ENCODE results near the gene ZNF777.

Gene ZNF777

DNA sequence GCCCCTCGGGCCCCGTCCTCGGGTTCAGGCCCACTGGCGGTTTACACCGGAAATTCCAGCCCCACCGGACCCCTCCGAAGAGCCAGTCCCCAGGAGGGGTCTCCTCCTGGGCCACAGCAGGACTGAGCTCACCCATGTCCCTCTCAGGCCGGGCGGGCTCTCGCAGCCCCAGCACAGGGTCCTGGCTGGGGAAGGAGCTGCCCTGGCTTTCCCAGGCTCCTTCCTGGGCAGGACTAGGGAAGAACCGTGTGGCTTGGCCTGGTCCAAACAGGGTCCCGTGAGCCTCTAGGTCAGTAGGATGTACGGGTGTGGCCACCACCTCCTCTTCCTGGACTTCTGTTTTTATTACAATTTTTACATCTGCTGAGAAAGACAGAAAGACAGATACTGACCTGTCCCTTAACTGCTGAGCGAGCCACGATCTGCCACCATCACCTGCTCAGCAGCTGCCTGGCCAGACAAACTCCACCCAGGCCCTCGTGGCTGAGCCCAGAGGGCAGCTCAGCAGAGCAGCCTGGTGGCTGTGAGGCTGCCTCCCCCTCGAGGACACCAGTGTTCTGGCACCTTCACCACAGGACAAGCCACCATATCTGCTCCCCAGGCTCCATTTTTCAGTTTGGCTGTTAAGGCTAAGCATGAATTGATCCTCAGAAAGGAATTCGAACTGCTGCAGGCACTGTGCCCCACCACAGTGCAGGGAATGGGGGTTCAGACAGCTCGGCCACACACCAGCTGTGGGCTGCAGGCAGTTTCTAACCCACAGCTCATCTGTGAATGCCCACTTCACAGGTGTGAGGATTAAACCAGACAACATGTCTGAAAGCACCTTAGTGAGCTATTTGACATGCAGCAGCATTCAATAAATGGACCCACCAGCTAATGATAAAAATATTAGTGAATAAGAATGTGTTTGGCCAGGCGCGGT, 14.5 kb upstream of the ZNF777 start:
- no peak for DNase-seq

DNA sequence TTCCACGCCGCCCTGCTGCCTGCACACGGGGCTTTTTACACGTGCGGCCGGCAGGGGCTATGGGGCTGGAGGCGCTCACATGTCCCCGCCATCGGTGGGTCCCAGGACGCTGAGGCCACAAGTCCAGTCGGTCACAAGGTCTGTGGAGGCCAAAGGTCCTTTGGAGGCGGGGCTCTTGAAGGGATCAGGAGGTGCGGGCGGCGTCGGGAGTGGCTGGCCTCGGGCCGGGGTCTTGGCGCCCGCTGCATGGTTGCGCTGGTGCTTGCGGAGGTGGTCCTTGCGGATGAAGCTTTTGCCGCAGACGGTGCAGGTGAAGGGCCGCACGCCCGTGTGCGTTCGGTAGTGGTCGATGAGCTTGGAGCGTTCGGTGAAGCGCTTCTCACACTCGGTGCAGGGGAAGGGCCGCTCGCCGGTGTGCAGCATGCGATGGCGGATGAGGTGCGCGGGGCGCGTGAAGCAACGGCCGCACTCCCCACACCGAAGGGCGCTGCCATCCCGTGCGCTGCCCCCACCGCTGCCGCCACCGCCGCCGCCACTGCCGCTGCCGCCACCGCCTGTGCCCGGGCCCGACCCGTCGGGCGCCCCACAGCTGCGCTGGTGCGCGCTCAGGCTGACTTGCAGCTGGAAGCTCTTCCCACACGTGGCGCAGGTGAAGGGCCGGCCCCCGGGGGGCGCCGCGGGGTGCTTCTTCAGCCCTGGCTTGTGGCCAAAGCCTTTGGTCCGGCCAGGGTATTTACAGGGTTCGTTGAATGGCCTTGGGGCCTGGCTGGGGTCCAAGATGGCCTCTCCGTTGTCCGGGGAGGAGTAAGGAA, 13.7 kb upstream of the ZNF777 start:
- DNase-seq: no peak

GRCh38 chr7:149473251-149473650, 12.4 kb upstream of the ZNF777 start:
- no peak for DNase-seq

DNA sequence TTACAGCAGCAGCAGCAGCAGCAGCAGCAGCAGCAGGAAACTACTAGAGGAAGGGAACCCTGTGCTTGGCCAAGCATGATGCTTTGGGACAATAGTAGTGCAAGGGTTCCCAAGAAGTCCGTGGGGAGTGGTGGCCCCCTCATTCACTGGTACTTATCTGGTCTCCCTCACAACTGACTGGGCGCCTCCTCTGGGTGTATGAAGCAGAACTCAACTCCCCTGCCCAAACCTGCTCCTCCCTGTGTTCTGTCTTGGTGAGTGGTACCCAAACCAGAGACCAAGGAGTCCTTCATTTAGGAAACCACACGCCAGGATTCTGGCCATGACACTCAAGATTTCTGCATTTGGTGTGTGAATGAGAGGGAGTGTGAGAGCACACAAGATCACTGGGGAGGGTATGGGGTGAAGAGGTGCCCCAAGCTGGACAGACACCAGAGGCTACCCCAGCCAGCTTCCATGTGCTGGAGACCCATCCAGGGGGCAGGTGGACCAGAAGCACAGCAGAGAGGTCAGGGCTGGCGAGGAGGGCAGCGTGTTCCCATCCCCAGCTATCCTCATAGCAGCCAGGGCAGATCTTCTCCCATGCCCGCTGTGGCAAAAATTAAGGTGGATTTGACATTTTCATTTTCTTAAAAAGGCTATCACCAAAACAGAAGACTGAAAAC, 10.6 kb upstream of the ZNF777 start:
- no peak for DNase-seq

GRCh38 chr7:149469806-149470205, 8.9 kb upstream of the ZNF777 start:
- DNase-seq: no peak

DNA sequence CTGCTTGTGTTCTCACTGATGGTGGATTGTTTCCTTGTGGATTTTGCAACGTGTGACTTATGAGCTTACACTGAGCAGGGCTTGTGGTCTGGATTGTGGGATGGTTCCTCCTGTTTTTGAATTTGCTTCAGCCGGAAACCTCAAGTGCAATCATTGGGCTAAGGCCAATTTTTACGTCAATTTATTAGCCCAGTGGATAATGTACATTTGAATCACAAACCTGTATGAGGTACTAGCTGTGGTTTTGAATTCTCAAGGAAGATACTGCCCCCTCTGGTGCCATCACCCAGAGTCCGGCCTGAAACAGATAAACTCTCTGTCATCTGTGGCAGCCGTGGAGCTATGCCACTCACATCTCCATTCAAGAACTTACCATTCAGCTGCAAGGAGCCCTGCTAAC, 7.3 kb upstream of the ZNF777 start:
- no peak for DNase-seq

GRCh38 chr7:149467321-149467859, 6.5 kb upstream of the ZNF777 start:
- DNase-seq: no peak

DNA sequence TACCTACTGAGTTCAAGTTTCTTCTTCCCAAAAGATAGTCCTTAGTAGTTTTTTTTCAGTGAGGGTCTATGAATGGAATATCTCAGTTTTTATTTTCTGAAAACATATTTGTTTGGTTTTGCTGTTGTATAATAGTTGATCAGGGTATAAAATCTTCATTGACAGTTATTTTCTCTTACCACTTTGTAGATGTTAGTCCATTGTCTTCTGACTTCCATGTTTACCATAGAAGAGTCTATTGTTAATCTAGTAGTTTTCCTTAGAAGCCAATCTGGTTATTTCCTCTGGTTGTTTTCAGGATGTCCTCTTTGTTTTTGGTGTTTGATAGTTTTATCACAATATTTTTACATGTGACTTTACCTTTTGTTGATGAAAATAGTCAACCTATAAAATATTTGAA, 5.5 kb upstream of the ZNF777 start:
- DNase-seq: no peak

GRCh38 chr7:149463500-149464161, 2.8 kb upstream of the ZNF777 start:
- no peak for DNase-seq

- DNase-seq: no peak
These were observed 1.2 kb upstream of the ZNF777 start for GRCh38 chr7:149462101-149462520.

GRCh38 chr7:149459540-149460452, 1.1 kb downstream of the ZNF777 start:
- DNase-seq: no peak

GRCh38 chr7:149459201-149459539, 1.7 kb downstream of the ZNF777 start:
- no peak for DNase-seq

DNA sequence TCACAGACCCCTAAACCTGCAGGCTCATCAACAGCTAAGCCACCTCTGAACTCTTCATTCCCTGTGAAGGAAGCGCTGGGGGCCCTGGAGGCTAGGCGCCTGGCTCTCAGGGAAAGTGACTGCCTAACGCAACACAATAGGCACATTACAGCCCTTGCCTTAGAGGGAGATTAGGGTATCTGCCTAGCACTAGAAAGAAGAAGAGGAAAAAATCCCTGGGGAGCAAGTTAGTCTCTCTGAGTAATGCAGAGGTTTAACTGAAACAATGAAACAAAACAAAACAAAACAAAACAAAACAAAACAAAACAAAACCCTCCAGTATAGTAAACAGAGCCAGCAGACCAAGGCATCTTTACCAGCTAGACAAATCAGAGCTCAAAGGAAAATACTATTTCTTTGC, 2.6 kb downstream of the ZNF777 start:
- no peak for DNase-seq

DNA sequence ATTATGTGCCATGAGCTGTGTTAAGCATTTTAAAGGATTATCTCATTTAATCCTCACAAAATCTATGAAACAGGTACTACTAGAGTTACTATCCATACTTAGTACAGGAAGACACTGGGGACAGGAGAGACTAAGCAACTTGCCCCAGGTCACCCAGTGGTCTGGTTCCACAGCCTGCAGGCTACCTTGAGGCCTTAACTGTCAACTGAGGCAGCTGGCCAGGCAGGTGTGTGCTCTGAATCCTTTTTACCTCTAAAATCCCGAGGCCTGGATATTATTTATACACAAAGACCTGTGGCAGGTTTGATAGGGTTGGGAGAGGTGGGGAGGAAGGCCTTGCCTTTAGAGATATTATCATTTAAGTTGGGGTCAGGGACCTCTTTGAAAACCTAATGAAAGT, 3.1 kb downstream of the ZNF777 start:
- DNase-seq: no peak

- DNase-seq: no peak
These were observed 4.1 kb downstream of the ZNF777 start for GRCh38 chr7:149456506-149457421.

DNA sequence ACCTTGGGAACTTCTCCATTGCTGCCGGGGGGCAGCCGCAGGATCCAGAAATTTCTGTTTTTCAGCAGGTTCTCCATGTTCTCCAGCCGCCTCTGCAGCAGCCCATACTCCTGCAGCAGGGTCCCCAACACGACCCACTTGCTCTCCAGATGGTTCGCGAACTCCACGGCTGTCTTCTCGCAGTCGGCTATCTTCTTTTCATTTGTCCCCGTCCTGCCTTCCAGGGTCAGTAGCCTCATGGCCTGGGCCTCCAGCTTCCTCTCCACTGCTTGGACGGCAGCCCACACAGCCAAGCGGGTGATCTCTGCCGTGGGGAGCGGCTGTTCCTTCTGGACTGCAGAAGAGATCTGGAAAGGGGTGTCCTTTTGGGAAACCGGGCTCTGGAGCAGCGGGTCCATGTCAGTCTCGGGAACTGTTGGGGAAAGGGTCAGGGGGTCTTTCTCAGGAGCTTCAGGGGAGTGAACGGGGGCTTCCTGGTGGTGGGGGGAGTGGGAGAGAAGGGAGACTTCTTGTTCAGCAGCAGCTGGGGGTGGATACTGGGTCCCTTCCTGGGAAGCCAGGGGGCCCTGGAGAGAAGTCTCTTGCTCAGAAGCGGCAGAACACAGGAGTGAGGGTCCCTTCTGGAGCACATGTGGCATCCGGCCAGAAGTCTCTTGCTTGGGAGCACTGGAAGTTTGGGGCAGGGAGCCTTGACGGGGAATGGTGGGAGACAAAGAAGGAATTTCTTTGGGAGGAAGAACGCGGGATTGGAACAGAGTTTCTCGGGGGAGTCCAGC, 5.5 kb downstream of the ZNF777 start:
- no peak for DNase-seq

GRCh38 chr7:149454750-149455149, 6.1 kb downstream of the ZNF777 start:
- no peak for DNase-seq

DNA sequence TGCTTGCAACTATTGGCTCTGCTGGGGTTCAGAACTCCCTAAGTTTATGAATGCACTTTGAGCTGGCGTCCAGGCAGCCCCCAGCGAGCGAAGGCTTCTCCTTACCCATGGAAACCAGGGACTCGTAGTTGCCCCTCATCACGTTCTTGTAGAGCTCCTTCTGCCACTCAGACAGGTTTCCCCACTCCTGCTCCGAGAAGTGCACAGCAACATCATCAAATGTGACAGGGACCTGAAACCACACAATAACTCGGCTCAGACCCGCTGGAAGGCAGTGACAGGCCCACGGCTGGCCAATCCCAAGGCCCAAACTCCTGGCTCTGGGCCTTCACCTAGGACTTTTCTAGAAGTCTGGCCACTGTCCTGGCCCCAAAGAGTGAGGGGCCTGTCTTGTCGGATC, 6.9 kb downstream of the ZNF777 start:
- DNase-seq: no peak

DNA sequence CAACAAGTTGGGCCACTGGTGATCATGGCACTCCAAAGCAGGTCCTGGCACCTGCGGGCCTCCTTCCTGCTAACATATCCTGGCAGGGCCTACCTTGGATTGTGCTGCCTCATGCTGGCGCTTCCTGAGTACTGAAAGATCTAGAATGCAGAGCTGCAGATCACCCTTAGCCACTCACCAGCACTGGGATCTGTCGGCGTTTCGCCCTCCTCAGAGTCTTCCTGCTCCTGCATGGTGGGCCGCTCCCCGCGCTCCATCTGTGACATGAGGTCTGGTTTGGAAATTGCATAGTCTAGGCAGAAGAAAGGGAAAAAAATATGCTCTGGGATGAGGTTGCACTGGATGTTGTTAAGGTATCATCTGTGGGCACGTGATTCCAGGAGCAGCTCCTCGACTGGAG, 10.0 kb downstream of the ZNF777 start:
- DNase-seq: no peak

GRCh38 chr7:149449897-149450296, 11.0 kb downstream of the ZNF777 start:
- DNase-seq: no peak
